IPS-18a (cell line): ENCODE measurements around the gene NT5C3A.

ENCODE experiments used
- H3K27ac ChIP-seq: one replicate; pipeline ENCODE4 v1.5.1; 2013; ENCODE audit warnings: low read length
- H3K27me3 ChIP-seq: one replicate; pipeline ENCODE4 v1.6.1; 2013; ENCODE audit warnings: mild to moderate bottlenecking, low read length; ENCODE audit not compliant: control insufficient read depth, insufficient read depth
- H3K36me3 ChIP-seq: one replicate; pipeline ENCODE4 v1.6.1; 2013; ENCODE audit warnings: low read depth, low read length; ENCODE audit not compliant: control insufficient read depth
- H3K4me1 ChIP-seq: one replicate; pipeline ENCODE4 v1.6.1; 2013; ENCODE audit warnings: low read depth, low read length; ENCODE audit not compliant: control insufficient read depth
- H3K4me3 ChIP-seq: one replicate; pipeline ENCODE4 v1.5.1; 2013; ENCODE audit warnings: low read length
- H3K9ac ChIP-seq: one replicate; pipeline ENCODE4 v1.6.1; 2013; ENCODE audit warnings: mild to moderate bottlenecking, low read length, moderate library complexity
- H3K9me3 ChIP-seq: one replicate; pipeline ENCODE4 v1.6.1; 2013; ENCODE audit warnings: low read depth, low read length; ENCODE audit not compliant: control insufficient read depth

Gene NT5C3A

DNA sequence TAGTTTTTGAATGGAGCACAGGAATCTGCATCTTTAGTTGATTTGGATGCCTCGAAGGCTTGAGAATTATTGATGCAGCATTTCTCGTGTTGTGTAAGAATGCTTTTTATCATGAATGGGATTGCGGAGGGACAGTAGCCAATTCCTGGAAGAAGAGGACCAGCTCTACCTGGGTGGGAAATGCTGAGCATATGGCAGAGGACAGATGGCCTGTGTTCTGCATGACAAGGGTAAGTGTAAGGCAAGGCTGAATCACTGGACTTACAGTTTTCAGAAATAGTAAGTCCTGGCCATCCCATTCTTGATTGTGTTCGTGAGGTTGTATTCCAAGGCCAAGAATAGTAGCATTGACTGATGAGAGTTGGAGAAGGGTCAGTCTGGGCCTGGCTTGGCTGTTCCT lies 30.7 kb upstream of the NT5C3A start:
- no peak overlapping the region for H3K4me3 ChIP-seq
- peaks cover 34% of the 10 kb centered on the region for H3K36me3 ChIP-seq
- H3K27me3 ChIP-seq = no peaks in the 10 kb centered on the region
- H3K9me3 ChIP-seq = no peaks in the 10 kb centered on the region
- no peaks in the 10 kb centered on the region for H3K4me1 ChIP-seq
- no peak overlapping the region for H3K9ac ChIP-seq
- no peak overlapping the region for H3K27ac ChIP-seq

- Histone ChIP-seq H3K4me1 (no peaks in the 10 kb centered on the region), H3K27ac (no peak overlapping the region), H3K4me3 (no peak overlapping the region)
Observed at GRCh38 chr7:33091641-33092191, 29.1 kb upstream of the NT5C3A start.

DNA sequence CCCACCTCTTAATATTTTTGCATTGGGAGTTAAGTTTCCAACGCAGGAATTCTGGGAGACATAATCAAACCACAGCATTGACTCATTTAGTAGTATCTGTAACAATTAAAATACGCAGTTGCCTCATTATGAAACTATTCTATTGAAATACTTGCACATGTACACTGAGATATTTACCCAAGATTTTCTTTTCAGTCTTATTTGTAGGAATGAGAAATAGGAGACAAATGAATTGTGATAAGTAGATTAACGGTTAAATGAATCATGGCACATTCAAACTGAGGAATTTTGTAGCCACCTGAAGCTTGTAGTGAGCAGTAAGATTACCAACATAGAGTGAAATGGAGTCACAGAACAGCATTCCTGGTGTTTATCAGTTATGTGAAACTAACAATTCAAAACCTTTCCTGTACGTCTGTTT lies 28.5 kb upstream of the NT5C3A start:
- H3K4me3 ChIP-seq = no peak overlapping the region
- no peaks in the 10 kb centered on the region for H3K9me3 ChIP-seq
- H3K36me3 ChIP-seq = peaks cover 17% of the 10 kb centered on the region
- no peaks in the 10 kb centered on the region for H3K27me3 ChIP-seq
- H3K4me1 ChIP-seq = no peaks in the 10 kb centered on the region
- no peak overlapping the region for H3K27ac ChIP-seq
- H3K9ac ChIP-seq = no peak overlapping the region

More at GRCh38 chr7:33091641-33092191, 29.1 kb upstream of the NT5C3A start:
- Histone ChIP-seq H3K9me3 (no peaks in the 10 kb centered on the region), H3K9ac (no peak overlapping the region), H3K36me3 (peaks cover 23% of the 10 kb centered on the region), H3K27me3 (no peaks in the 10 kb centered on the region)

DNA sequence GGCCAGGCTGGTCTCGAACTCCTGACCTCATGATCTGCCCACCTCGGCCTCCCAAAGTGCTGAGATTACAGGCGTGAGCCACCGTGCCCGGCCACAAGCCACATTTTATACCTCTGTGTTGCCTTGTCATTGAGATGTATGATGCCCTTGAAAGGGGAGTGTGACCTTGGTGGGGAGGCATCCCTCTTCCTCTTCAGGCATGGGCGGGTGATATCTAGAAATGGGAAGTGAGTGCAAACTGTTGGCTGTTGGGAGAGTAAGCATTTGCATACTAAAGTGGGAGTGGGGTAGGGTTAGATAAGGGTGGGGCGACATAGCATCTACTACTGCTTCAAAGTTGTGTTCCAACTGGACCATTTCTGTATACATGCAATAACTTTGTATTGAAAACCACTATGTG lies 26.6 kb upstream of the NT5C3A start:
- Histone ChIP-seq H3K4me1 (no peaks in the 10 kb centered on the region), H3K27me3 (no peaks in the 10 kb centered on the region), H3K36me3 (peaks cover 4% of the 10 kb centered on the region), H3K9ac (no peak overlapping the region), H3K27ac (no peak overlapping the region), H3K4me3 (no peak overlapping the region), H3K9me3 (no peaks in the 10 kb centered on the region)

GRCh38 chr7:33087858-33088257 lies 25.3 kb upstream of the NT5C3A start:
- Histone ChIP-seq H3K36me3 (no peaks in the 10 kb centered on the region), H3K9ac (no peak overlapping the region), H3K4me3 (no peak overlapping the region), H3K4me1 (no peaks in the 10 kb centered on the region), H3K27me3 (no peaks in the 10 kb centered on the region), H3K9me3 (no peaks in the 10 kb centered on the region), H3K27ac (no peak overlapping the region)

DNA sequence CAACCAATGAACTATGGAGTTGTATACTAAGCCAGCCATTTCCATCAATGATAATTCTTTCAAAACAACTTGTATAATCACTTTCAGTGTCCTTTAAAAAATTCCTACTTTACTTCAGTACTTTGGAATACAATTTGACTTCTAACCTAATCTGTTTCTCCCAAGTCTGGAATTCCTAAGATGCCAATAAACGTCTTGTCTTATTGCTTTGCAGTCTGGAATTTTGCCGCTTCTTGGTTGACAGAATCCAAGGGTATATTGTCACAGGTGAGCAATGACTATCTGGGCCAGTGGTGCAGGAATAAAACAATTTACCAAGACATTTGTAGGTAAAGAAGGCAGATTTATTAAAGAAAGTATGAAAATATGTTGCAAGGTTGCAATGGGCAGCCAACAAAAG lies 24.8 kb upstream of the NT5C3A start:
- Histone ChIP-seq H3K27ac (no peak overlapping the region), H3K9me3 (no peaks in the 10 kb centered on the region), H3K9ac (no peak overlapping the region), H3K36me3 (no peaks in the 10 kb centered on the region), H3K4me3 (no peak overlapping the region), H3K4me1 (no peaks in the 10 kb centered on the region), H3K27me3 (no peaks in the 10 kb centered on the region)

DNA sequence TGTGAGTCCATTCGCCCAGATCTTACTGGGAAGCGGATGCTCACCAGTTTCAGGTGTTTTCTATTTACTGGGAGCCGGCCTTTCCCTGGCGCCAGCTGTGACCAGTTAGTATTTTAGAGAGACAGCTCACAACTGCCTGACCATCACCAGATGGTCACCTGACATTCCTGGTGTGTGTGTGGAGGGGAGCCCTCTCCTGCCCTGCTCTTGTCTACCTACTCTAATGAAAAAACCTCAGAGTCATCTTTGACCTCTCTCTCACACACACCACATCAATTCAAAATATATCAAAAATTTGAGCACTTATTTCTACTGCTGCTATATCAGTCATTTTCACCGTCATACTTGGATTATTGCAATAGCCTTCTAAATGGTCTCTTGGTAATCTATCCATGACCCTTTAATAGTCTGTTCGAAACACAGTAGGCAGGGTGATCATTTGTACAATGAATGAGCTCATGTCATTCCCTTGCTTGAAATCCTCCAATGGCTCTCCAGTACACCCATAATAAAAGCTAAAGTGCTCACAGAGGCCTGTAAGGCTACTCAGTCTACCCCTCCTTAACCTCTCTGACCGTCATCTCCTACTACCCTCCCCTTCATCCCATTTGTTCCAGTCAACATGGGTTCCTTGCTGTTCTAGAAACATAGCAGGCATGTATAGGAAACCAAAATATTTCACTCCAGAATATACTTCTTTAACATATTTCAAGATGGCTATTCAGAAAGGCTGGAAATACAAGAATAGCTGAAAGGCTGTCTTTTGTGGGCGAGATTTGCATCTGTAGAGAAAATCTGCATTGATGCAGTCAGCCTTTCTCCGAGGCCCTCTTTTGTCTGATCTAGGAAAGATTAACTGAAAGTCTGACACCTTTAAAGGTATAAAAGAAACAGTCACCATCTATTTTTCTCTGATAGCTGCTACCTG lies 17.5 kb upstream of the NT5C3A start:
- Histone ChIP-seq H3K9me3 (no peaks in the 10 kb centered on the region), H3K27me3 (no peaks in the 10 kb centered on the region), H3K4me3 (no peak overlapping the region), H3K4me1 (peaks cover 27% of the 10 kb centered on the region), H3K9ac (no peak overlapping the region), H3K27ac (no peak overlapping the region), H3K36me3 (no peaks in the 10 kb centered on the region)

- Histone ChIP-seq H3K36me3 (no peaks in the 10 kb centered on the region), H3K9ac (no peak overlapping the region), H3K27ac (no peak overlapping the region), H3K4me3 (no peak overlapping the region), H3K9me3 (no peaks in the 10 kb centered on the region), H3K27me3 (no peaks in the 10 kb centered on the region), H3K4me1 (peaks cover 27% of the 10 kb centered on the region)
Observed at GRCh38 chr7:33079096-33079495, 16.5 kb upstream of the NT5C3A start.

DNA sequence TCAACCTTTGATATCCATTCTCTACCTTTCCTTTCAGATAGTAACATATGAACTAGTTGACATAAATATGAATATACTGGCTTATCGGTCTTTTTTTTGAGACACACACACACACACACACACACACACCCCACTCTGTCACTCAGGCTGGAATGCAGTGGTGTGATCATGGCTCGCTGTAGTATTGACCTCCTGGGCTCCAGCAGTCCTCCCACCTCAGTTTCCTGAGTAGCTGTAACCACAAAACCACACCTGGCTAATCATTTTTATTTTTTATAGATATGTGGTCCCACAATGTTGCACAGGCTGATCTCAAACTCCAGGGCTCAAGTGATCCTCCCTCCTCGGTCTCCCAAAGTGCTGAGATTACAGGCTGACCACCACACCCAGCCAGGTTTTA lies 14.2 kb upstream of the NT5C3A start:
- H3K36me3 ChIP-seq = no peaks in the 10 kb centered on the region
- H3K27ac ChIP-seq = no peak overlapping the region
- no peak overlapping the region for H3K9ac ChIP-seq
- H3K4me1 ChIP-seq = peaks cover 27% of the 10 kb centered on the region
- no peaks in the 10 kb centered on the region for H3K27me3 ChIP-seq
- no peak overlapping the region for H3K4me3 ChIP-seq
- no peaks in the 10 kb centered on the region for H3K9me3 ChIP-seq

- no peaks in the 10 kb centered on the region for H3K36me3 ChIP-seq
- no peak overlapping the region for H3K27ac ChIP-seq
- peaks cover 27% of the 10 kb centered on the region for H3K4me1 ChIP-seq
- no peak overlapping the region for H3K9ac ChIP-seq
- no peak overlapping the region for H3K4me3 ChIP-seq
- no peaks in the 10 kb centered on the region for H3K9me3 ChIP-seq
- H3K27me3 ChIP-seq = no peaks in the 10 kb centered on the region
Observed at GRCh38 chr7:33075818-33076518, 13.4 kb upstream of the NT5C3A start.

GRCh38 chr7:33073243-33073642 lies 10.7 kb upstream of the NT5C3A start:
- H3K9me3 ChIP-seq = peaks cover 5% of the 10 kb centered on the region
- peaks cover 17% of the 10 kb centered on the region for H3K4me1 ChIP-seq
- no peaks in the 10 kb centered on the region for H3K27me3 ChIP-seq
- H3K27ac ChIP-seq = no peak overlapping the region
- H3K36me3 ChIP-seq = no peaks in the 10 kb centered on the region
- no peak overlapping the region for H3K4me3 ChIP-seq
- no peak overlapping the region for H3K9ac ChIP-seq
